HG02938 (cell line): ENCODE measurements around the gene PIEZO2.

Experiments used
- ATAC-seq: cut with Tn5 transposase; IDR thresholded peaks from one replicate; pipeline ENCODE4 v1.9.1; 2021; ENCODE audit warnings: mild to moderate bottlenecking, moderate library complexity; ENCODE audit not compliant: unreplicated experiment

The PIEZO2 gene

DNA sequence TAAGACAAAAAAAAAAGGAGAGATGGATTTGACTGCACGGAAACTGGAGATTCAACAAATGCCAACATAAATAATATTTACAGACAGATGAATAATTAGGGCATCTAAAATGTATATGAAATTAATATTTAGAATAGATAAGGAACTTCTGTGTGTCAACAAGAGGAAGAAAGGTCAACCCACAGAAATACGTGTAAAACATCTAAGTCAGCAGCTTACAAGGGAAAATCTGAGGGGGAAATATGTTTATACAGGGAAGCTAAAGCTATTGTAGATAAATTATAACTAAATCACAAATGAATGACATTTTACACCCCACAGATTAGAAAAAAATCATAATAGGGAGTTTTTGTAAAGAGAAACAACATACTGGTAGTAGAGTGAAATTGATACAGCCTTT is 159.9 kb downstream of the PIEZO2 start:
- no peak for ATAC-seq

DNA sequence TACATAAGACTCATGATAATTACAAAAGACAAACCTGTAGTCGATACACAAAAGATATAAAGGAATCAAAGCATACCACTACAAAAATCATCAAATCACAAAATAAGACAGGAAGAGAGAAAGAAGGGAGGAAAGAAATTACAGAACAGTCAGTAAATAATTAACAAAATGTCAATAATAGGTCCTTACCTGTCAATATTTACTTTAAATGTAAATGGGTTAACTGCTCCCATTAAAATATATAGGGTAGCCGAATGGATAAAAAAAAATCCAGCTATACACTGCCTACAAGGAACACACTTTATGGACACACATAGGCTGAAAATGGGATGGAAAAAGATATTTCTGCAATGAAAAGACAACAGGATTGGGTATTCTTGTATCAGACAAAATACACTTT is 163.7 kb downstream of the PIEZO2 start:
- ATAC-seq = no peak

DNA sequence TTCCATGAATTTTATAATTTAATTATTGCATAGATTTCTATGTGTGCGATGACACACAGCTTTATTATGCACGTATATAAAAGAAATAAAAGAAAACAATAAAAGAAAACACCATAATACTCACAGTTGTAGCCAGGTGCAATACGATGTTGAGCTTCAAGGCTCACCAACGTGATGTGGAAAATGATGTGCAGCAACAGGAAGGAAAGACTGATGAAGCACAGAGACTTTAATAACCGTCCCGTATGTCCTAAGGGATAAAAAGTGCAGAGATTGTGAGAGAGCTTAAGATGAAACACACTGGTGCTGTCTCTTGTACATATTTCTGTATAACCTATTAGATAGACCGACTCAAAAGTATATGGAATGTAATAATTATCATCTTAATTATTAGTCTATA is 170.0 kb downstream of the PIEZO2 start:
- ATAC-seq = no peak

DNA sequence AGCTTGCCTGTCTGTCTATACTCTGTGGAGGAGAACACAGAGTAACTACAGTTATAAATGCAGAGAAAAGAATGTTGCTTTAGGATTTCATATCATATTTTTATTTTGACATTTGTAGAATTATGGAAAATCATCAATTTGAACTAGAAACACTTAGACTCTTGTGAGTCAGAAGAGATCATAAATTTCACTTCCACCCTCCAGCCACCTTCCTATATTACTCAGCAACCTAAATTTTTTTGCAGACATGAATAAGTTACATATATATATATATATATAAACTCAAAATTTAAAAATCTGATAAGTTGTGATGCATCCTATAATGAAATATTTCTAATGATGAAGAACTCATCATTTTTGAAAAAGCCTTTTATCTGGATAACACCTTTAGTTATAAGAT is 172.3 kb downstream of the PIEZO2 start:
- ATAC-seq = no peak

DNA sequence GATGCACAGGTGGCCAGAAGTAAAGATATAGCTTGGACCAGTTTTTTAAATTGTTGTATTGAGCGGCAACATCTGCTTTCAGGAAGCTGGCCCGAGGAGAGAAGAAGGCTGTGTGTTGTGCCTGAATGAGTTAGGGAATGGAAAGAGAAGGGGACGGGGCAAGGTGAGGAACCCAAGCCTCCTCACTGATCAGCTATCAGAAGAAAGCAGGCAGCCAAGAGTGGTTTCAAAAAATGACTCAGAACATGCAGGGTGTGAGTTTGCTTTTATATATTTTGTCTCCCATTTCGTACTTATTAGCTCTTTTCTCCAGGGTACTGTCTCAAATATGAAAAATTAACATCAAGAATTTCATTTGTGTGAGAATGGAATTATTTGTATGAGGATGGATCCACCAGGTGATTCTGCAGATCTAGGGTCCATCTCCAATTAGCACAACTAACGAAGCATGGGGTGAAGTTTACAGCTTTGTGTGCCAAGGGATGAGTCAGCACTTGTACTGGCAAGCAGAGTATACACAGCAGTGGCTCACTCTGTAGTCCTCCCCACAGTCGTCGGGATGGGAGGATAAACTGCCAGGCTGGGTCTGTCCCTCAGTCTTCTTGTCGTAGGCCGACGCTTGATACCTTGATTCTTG is 175.7 kb downstream of the PIEZO2 start:
- no peak for ATAC-seq

DNA sequence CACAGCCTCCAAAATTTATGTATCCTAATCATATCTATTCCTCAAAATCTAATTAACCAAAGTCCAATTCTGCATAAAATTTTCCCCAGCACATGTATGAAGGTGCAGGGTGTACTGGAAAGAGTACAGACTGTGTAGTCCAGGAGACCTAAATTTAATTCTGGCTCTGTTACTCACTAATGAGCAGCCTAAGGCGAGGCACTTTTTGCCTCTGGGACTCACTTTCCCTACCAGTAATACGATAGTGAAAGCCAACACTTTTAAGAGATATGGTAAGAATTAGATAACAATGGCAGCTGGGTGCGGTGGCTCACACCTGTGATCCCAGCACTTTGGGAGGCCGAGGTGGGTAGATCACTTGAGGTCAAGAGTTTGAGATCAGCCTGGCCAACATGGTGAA is 177.7 kb downstream of the PIEZO2 start:
- ATAC-seq = no peak

DNA sequence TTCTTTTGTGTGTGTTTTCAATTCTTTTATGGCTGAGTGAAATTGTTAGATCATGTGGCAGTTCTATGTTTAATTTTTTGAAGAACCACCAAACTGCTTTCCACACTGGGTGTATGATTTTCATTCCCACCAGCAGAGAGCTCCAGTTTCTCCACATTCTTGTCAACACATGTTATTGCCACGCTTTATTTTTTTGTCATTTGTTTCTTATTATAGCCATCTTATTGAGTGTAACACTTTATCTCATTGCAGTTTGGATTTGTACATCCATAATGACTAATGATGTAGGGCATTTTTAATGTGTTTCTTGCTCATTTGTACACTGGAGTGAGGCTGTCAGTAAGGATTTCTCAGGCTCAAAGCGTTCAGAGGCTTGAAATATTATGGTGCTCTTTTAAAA is 184.2 kb downstream of the PIEZO2 start:
- no peak for ATAC-seq

DNA sequence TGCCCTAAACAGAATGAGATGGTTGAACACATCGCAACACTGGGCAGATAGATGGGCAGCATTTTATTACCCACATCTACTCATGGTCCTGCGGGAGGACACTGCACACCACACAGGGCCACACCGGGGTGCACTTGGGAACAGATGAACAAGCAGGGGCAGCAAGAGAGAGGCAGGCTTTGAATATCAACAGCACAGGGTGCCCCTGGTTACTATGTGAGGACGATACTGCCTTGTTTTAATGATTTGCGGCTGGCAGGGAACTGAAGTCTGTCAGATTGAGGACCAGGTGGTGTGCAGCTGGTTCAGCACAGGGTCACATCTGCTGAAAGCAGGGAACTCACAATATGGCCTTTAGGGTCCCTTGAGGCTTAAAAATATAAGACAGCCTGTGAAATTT is 195.7 kb downstream of the PIEZO2 start:
- ATAC-seq = no peak

DNA sequence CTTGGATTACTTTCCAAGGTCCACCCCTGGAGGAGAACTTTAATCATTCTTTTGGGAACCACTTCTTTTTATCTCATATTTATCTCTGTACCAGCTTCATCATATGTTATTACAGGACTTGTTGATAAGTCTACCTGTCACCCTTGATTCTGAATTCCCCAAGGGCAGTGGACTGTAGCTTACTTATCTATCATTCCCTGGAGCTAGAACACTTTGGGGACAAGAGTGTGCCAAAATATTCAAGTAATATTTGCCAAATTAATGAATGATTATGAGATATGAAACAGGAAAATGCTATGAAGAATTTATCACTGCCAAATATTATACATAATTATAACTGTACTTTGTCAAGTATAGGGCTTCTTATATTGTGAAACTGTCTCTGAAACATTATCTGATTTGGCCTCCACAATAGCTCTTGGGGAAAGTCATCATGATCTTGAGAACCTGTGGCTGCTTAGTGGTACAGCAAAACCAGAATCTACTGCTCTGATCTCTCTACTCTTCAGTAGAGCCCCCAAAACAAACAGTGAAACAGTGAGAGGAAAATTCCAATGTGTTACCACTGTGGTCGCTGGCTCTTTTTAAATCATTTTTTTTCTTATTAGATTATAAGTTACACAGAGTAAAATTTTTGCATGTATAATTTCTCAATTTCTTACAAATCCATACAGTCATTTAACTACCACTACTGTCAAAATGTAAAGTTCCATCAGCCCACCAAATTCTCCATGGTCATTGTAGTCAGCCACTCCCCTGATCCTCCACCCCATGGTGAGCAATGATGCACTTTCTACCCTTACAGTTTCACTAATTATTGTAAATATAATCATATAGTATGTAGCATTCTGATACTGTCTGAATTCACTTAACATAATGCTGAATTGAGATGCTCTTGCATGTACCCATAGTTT is 197.5 kb downstream of the PIEZO2 start:
- ATAC-seq = no peak

DNA sequence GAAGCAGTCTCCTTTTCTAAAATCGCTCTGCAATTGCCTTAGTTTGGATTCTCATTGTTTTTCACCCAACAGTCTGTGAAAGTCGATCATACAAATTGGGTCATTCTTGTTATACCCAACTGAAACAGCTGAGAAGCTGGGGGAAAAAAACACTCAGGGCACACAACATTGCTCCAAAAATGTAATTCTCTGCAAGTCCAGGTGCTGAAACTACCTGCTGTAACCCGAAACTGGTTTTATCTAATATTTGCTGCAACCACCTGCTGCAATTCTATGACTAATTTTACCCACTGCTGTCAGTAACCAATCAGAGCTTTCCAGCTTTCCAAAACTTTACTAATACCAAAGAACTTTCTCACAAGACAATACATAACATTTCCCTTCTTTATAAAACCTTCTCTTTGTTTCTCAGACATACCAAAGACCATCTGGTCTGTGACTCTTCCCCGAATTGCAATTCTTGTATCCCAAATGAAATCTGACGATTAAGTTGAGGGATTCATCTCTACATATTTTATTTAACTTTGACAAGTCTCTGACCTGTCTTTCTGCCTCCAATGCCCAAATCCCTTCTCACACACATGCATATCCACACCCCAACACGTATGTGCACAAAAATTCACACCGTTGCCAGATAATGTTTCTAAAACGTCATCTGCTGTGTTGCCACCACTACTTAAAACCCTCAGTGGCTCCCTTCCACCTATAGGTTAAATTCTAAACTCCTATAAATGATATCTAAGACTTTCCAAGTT is 198.3 kb downstream of the PIEZO2 start:
- ATAC-seq = no peak

DNA sequence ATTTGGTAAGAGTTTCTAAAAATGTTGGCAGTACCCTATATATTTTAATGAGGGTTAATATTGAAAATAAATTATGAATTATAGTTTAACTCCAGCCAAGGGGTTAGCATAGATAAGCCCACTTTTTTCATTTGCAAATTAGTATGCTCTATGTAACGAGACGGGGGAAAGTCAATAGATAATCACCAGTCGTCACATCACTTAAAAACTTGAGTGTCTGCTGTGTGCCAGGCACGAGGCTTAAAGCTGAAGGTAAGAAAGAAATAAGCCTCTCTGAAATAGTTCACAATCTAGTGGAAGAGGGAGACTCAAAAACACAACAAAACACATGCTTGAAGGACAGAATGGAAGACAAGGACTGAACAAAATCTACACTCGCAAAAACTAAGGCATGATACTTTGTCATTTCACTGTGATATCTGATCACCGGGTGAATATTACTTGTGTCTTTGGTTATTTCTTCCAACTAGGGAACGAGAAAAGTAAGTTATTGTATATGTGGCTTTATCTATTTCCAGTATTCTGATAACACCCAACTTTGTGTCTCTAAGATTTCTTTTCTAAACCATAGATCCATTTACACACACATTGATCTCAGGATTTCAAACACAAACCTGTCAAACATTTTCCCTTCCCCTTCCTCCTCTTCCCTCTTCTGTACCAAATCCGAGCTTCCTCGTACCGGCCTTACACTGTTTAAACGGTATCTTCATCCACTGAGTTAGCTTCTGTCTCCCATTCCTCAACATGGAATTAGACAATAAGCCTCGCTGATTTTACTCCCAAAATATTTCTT is 199.1 kb downstream of the PIEZO2 start:
- no peak for ATAC-seq

DNA sequence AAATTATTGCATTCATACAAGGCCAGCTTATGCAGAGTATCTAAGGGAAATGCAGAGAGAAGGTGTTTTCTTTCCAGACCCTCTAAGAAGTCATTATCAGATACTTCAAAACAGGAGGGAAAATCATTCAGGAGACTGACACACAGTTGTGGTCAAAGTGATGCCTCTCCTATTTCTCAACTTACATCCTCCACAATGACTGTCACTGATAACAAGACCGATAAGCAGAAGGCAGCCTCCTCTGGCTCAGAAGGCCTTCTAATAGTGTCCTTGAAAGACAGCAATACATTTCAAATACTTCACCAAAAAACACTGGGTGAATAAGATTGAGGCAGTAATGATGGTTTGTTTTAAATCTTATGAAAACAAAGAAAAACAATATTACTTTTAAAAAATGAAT is 199.7 kb downstream of the PIEZO2 start:
- no peak for ATAC-seq

DNA sequence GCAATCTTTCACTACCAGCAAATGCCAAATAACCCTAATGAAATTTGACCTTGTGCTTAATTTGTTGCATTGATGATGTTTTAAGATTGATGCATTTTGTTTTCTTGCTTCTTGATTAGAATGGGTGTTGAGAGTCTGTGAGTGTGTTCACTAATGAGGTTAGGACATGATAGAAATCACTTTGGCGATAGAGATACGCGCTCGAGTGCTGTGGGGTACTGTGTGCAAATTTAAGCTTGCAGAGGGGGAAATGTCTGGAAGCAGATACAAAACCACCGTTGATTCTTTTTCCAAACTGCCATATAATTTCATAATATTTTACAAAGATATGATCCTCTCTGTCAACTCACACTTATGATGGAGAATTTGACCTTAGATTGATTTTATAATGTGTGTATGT is 200.9 kb downstream of the PIEZO2 start:
- no peak for ATAC-seq

DNA sequence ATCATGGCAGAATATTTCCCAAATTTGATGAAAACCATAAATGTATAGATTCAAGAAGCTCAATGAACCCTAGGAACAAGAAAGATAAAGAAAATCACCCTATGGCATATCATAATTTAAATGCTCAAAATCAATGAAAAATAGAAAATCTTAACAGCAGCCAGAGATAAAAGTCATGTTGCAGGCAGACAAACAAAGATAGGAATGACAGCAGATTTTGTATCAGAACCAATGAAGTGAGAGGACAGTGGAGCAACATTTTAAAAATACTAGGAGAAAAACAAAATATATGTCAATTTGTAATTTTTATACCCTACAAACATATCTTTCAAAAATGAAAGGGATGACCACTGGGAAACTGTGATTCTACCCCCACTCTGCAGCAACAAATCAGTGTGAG is 203.3 kb downstream of the PIEZO2 start:
- no peak for ATAC-seq

DNA sequence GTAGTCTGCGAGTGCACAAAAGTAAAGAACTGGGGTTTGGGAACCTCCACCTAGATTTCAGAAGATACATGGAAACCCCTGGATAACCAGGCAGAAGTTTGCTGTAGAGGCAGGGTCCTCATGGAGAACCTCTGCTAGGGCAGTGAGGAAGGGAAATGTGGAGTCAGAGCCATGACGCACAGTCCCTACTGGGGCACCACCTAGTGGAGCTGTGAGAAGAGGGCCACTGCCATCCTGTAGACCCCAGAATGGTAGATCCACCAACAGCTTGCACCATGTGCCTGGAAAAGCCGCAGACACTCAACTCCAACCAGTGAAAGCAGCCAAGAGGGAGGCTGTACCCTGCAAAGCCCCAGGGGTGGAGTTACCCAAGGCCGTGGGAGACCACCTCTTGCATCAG is 206.4 kb downstream of the PIEZO2 start:
- no peak for ATAC-seq

DNA sequence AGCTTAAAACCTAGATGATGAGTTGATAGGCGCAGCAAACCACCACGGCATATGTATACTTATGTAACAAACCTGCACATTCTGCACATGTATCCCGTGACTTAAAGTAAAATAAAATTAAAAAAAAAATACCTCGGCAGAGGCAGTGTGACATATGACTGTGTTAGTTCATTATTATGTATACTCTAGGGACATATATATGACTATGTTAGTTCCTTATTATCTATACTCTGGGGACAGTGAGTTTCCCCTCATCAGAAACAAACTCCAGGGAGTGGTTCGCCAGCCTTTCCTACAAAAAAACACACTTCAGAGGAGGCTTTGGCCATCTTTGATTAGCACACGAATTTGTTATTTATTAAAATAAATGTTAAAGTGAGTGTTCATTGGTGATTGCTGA is 209.5 kb downstream of the PIEZO2 start:
- no peak for ATAC-seq

DNA sequence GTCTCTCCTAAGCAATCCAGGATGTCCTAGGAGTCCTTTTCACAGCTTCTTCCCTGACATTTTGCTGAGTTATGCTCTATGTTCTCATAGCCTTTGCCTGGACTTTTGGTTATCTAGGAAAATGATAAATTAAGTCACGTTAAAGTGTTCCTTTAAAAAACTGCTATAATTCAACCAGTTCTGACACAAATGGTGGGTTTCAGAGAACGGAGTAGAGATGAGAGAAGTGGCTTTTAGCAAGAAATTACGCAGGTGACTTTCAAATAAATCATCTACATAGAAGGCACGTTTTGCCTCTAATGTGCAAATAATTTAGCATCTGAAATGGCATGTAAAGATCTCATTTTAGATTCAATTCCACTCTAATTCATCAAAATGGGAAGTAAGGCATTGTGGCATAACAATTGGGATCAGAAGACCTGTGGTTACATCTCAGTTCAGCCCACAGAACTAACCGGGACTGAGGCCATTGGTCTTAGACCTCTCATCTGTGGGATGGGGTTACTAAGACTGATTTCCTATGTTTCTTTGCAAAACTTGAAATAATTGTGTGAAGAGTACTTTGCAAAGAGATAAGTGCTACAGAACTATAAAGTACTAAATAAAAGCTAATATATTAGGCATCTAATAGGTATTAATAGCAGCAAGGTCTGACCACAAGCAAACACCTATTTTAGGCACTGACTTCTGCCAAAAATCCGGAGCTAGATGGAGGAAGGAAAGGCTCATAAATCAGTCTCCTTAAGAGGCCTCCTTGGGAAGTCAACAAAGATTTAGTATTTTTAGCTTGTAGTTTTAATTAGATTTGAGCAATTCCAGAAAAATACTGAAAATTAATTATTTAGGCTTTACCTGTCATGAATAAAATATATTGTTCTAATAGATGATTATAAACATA is 211.4 kb downstream of the PIEZO2 start:
- ATAC-seq = no peak

DNA sequence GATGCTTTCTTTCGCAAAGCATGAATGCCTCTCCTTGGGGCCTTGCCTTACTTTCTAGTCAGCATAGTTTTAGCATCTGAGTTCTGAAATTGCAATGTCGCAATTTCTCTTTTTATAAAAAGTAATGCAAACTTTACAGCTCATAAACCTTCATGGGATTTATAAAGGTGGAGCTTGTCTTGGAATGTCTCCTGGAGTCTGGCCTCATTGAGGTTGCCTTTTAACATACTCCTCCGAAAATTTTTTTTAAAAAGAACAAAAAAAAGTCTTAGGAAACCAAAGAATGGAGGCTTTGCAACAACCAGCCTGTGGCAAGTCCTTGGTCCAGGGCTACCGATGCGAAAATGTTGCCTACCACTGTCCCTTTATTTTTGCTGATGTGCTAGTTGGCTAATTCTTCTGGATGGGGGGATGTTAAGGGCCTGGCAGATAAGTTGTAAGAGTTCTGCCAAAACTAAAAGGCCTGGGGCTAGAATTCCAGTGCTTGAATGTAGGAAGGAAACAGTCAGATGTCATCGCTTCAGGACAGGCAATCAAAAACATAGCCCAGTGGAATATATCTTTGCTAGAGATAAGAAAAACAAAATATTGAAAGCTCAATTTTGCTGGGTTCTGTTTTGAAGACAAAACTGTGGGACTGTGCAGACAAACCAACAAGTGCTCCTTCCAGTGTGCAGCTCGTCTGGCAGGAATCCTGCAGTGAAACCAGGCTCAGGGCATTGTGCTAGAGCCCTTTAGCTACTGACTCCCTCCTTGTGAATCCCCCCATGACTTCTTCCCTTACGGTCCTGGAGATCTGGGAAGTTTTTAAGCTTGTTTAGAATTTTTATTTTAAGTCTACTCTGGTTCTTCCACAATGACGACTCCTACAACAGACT is 213.0 kb downstream of the PIEZO2 start:
- ATAC-seq = no peak

DNA sequence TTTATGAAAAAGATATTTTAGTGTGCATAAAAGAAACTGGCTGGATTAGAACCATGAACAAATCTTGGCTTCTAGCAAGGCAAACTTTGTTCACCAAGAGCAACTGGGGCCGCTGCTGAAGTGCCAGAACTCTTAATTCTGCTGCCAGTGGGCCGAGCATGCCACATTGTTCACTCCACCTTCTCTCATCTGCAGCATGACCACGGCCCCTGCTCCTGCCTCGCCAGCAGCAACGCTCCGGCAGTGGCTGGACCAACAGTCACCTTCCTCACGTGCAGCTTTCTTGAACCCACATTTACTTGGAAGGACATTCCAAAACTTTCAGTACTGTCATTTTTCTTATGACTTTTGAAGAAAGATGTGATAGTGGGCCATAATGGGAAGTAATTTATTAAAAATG is 213.8 kb downstream of the PIEZO2 start:
- no peak for ATAC-seq
